NCI-H2227 treated with DMSO at 0.1 percent for 48 hours (cell line): ENCODE measurements around the gene CDH4.

Experiments
- DNase-seq: peaks from one replicate; lab custom pipeline; 2025; lab: John Stamatoyannopoulos, UW

The CDH4 gene

DNA sequence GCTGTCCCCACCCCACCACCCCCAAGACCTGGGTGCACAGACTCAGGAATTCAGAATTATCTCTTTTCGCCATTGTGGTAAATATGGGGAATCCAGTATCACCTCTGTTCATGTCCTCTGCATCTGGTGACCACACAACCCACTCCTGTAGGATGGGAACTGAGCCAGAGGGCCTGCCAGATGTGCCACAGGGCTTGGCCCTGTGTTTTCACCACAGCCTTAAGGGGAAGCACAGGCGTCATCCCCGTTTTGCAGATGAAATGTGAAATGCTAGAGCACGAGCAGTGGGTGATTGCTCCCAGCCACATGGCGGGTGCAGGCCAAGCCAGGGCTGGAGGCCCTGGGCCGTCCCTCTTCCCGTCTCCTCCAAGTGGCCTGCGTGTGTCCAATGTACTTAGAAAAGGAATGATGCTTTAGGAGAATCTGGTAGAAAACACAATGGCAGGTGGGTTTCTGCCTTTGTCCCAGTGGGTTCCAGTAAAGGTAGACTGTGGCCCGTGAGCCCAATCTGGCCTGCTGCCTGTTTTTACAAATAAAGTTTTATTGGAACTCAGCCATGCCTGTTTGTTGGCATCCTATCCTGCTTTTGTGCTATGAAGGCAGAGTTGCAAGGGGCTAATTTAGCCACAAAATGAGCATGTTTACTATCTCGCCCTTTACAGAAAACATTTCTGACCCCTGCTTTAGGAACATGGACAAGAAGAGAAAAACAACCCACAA is 309.2 kb downstream of the CDH4 start:
- no peak for DNase-seq

GRCh38 chr20:61562491-61562890 is 310.4 kb downstream of the CDH4 start:
- no peak for DNase-seq

- DNase-seq = no peak
Observed at GRCh38 chr20:61562897-61563504, 310.9 kb downstream of the CDH4 start.

DNA sequence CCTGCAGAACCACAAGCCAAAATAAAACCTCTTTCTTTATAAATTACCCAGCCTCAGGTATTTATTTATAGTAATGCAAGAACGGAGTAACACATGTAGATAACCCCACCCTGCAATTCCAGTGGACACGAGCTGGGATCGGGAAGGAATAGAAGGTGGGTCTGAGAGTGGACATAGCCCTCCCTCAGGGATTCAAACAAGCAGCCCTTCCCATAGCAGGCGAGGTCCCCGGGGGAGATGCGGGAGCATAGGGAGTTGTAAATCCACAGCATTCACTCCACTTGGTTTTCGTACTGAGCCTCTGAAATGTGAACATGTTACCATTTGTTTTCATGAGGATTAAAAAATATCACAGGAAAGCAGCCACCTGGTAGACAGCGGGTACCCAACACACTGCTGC is 312.6 kb downstream of the CDH4 start:
- DNase-seq = no peak

DNA sequence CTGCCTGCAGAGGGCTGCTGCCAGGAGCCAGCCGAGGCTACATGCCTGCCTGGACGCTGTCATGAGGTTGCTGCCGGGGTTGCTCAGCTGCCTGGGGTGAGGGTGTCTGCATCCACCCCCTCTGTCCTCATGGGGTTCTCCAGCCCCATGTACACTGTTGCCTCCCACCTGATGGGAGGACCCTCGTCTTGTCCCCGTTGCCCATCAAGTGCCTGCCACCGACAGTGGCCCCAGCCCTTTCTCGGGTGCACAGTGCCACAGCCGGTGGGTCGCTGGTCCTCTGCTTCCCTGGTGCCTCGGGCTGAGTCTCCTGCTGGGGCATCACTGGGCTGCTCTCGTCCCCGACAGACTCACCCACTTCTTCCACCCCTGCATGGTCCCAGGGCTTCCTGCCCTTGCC is 313.7 kb downstream of the CDH4 start:
- DNase-seq = no peak

DNA sequence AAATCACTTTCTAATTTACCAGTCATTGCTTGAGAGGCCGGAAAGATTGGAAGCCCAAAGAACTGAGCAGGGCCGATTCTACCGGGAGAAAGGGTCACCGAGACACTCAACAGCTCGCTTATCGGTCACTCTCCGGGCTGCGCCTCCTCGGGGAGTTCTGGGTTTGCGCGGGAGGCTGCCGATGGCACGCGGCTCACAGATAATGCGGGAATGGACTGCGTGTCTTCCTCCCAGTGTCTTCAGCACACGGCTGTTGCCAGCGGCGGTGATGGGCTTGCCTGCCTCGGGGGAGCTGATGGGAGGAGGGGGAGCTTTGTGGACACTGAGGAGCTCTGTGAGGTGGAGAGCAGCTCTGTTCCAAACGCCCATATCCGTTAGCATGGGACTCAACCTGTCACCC is 314.6 kb downstream of the CDH4 start:
- no peak for DNase-seq

- no peak for DNase-seq
Observed at GRCh38 chr20:61567204-61567603, 315.1 kb downstream of the CDH4 start.

- DNase-seq = no peak
Observed at GRCh38 chr20:61569825-61570224, 317.8 kb downstream of the CDH4 start.

GRCh38 chr20:61570646-61571195 is 318.7 kb downstream of the CDH4 start:
- no peak for DNase-seq

- no peak for DNase-seq
Observed at GRCh38 chr20:61571221-61571620, 319.2 kb downstream of the CDH4 start.

- DNase-seq = no peak
Observed at GRCh38 chr20:61571916-61572711, 320.1 kb downstream of the CDH4 start.

DNA sequence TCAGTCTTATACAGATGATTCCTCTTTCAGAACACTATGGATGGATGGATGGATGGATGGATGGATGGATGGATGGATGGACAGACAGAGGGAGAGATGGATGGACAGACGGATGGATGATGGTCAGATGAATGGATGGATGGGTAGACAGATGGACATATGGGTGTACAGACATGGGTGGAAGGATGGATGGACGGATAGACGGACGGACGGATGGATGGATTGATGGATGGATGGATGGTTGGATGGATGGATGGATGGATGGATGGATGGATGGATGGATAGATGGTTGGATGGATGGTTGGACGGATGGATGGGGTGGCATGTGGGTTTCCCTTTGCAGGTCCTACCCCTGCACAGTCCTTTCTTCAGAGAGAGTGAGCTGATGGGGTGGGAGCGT is 320.7 kb downstream of the CDH4 start:
- DNase-seq = no peak

GRCh38 chr20:61573415-61574305 is 321.6 kb downstream of the CDH4 start:
- no peak for DNase-seq

- DNase-seq = no peak
Observed at GRCh38 chr20:61575151-61575937, 323.3 kb downstream of the CDH4 start.

DNA sequence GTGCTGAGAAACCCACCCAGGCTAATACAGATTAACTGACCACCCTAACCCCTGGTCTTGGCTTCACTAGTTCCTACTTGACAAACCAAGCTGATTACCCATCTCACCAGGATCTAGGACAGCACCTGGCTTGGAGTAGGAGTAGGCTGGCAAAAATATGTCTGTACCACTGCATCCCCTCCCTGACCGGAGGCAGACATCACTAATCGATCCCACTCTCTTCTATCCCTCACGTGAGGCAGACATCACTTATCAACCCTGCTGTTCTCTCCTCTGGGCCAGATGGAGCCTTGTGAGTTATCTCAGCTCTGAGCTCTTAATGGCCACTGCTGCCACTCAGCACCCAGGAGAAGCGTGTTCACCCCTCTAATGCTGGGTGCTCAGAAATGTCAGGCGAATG is 324.3 kb downstream of the CDH4 start:
- no peak for DNase-seq

- DNase-seq = no peak
Observed at GRCh38 chr20:61577065-61577464, 325.0 kb downstream of the CDH4 start.

GRCh38 chr20:61579908-61580307 is 327.8 kb downstream of the CDH4 start:
- DNase-seq = no peak

- DNase-seq = no peak
Observed at GRCh38 chr20:61580958-61581824, 329.1 kb downstream of the CDH4 start.

DNA sequence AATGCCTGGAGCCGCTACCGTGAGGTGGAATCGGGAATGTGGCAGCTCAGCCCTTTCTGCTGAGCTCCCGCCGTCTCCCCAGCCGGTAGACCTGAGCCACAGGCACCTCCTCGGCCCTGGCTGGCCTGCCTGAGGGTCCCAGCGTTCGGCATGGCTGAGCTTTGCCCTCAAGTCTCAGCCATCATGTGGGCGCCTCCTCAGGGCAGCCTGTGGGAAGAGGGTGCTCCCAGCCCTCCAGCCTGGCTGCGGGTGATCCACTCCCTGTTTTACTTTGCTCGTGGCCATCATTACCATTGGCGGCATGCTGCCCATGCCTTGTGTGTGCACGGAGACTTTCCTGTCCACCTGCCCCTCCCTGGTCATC is 329.7 kb downstream of the CDH4 start:
- no peak for DNase-seq
